ENCODE data around the gene IGLON5.

The IGLON5 gene

GRCh38 chr19:51357952-51358351 lies 46.5 kb downstream of the IGLON5 start:
- no peak for DNase-seq (ENCODE audit: low spot score)
- no peak for TF ChIP-seq CTCF (IDR thresholded peaks at IDR 0.05; ENCODE audit: extremely low read depth, missing control alignments)

GRCh38 chr19:51359294-51359693 lies 47.9 kb downstream of the IGLON5 start:
- no peak for TF ChIP-seq CTCF (IDR thresholded peaks at IDR 0.05; ENCODE audit: extremely low read depth, missing control alignments)
- no peak for DNase-seq (ENCODE audit: low spot score)

- no peak for TF ChIP-seq CTCF (IDR thresholded peaks at IDR 0.05; ENCODE audit: extremely low read depth, missing control alignments)
- DNase-seq (ENCODE audit: low spot score), result no peak
These were observed 49.8 kb downstream of the IGLON5 start for GRCh38 chr19:51361239-51361638.

- no peak for DNase-seq (ENCODE audit: low spot score)
These were observed 53.0 kb downstream of the IGLON5 start for GRCh38 chr19:51364200-51365106.

GRCh38 chr19:51365211-51365964 lies 53.9 kb downstream of the IGLON5 start:
- no peak for DNase-seq (ENCODE audit: low spot score)
- no peak for TF ChIP-seq CTCF (IDR thresholded peaks at IDR 0.05; ENCODE audit: extremely low read depth, missing control alignments)

More at GRCh38 chr19:51364200-51365106, 53.0 kb downstream of the IGLON5 start:
- TF ChIP-seq CTCF (IDR thresholded peaks at IDR 0.05; ENCODE audit: extremely low read depth, missing control alignments), result no peak

- no peak for TF ChIP-seq CTCF (IDR thresholded peaks at IDR 0.05; ENCODE audit: extremely low read depth, missing control alignments)
These were observed 54.5 kb downstream of the IGLON5 start, which contains the start of gene ETFB for GRCh38 chr19:51365965-51366388. Gene ETFB, minus strand, starts transcription at chr19:51366388. Its CDS starts 62 bp downstream, at chr19:51366326.

More at GRCh38 chr19:51365965-51366388, 54.5 kb downstream of the IGLON5 start, which contains the start of gene ETFB:
- no peak for DNase-seq (ENCODE audit: low spot score)

Measured in GM20000 (cell line).